ENCODE data around the gene USP34. TPM values are rescaled to one million over a fixed set of nuclear protein-coding genes. Genes with fewer than 3 reads are reported as not detected.

USP34 gene
- total and polyA plus RNA-seq, 2 of the 8 experiments (the other 6 are each of a cell fraction or from before 2014, with no cell fraction given), result 56.7 to 91.7 TPM

GRCh38 chr2:61438670-61439069 is 32.2 kb downstream of the USP34 start (continued):
- TF ChIP-seq, protein P1, sequence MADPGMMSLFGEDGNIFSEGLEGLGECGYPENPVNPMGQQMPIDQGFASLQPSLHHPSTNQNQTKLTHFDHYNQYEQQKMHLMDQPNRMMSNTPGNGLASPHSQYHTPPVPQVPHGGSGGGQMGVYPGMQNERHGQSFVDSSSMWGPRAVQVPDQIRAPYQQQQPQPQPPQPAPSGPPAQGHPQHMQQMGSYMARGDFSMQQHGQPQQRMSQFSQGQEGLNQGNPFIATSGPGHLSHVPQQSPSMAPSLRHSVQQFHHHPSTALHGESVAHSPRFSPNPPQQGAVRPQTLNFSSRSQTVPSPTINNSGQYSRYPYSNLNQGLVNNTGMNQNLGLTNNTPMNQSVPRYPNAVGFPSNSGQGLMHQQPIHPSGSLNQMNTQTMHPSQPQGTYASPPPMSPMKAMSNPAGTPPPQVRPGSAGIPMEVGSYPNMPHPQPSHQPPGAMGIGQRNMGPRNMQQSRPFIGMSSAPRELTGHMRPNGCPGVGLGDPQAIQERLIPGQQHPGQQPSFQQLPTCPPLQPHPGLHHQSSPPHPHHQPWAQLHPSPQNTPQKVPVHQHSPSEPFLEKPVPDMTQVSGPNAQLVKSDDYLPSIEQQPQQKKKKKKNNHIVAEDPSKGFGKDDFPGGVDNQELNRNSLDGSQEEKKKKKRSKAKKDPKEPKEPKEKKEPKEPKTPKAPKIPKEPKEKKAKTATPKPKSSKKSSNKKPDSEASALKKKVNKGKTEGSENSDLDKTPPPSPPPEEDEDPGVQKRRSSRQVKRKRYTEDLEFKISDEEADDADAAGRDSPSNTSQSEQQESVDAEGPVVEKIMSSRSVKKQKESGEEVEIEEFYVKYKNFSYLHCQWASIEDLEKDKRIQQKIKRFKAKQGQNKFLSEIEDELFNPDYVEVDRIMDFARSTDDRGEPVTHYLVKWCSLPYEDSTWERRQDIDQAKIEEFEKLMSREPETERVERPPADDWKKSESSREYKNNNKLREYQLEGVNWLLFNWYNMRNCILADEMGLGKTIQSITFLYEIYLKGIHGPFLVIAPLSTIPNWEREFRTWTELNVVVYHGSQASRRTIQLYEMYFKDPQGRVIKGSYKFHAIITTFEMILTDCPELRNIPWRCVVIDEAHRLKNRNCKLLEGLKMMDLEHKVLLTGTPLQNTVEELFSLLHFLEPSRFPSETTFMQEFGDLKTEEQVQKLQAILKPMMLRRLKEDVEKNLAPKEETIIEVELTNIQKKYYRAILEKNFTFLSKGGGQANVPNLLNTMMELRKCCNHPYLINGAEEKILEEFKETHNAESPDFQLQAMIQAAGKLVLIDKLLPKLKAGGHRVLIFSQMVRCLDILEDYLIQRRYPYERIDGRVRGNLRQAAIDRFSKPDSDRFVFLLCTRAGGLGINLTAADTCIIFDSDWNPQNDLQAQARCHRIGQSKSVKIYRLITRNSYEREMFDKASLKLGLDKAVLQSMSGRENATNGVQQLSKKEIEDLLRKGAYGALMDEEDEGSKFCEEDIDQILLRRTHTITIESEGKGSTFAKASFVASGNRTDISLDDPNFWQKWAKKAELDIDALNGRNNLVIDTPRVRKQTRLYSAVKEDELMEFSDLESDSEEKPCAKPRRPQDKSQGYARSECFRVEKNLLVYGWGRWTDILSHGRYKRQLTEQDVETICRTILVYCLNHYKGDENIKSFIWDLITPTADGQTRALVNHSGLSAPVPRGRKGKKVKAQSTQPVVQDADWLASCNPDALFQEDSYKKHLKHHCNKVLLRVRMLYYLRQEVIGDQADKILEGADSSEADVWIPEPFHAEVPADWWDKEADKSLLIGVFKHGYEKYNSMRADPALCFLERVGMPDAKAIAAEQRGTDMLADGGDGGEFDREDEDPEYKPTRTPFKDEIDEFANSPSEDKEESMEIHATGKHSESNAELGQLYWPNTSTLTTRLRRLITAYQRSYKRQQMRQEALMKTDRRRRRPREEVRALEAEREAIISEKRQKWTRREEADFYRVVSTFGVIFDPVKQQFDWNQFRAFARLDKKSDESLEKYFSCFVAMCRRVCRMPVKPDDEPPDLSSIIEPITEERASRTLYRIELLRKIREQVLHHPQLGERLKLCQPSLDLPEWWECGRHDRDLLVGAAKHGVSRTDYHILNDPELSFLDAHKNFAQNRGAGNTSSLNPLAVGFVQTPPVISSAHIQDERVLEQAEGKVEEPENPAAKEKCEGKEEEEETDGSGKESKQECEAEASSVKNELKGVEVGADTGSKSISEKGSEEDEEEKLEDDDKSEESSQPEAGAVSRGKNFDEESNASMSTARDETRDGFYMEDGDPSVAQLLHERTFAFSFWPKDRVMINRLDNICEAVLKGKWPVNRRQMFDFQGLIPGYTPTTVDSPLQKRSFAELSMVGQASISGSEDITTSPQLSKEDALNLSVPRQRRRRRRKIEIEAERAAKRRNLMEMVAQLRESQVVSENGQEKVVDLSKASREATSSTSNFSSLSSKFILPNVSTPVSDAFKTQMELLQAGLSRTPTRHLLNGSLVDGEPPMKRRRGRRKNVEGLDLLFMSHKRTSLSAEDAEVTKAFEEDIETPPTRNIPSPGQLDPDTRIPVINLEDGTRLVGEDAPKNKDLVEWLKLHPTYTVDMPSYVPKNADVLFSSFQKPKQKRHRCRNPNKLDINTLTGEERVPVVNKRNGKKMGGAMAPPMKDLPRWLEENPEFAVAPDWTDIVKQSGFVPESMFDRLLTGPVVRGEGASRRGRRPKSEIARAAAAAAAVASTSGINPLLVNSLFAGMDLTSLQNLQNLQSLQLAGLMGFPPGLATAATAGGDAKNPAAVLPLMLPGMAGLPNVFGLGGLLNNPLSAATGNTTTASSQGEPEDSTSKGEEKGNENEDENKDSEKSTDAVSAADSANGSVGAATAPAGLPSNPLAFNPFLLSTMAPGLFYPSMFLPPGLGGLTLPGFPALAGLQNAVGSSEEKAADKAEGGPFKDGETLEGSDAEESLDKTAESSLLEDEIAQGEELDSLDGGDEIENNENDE (IDR thresholded peaks at IDR 0.05; ENCODE audit: insufficient replicate concordance, low read length), result no peak
- no peak for TF ChIP-seq E2F6 (IDR thresholded peaks at IDR 0.05)
- TF ChIP-seq GTF2F1 (IDR thresholded peaks at IDR 0.05; ENCODE audit: borderline replicate concordance, low read depth, low read length), result no peak

All from H1 (cell line).